ENCODE data around the gene GABBR1.
A peak's percentile ranks its signal among the peaks of the same experiment; 100 is the strongest.

GABBR1 gene

DNA sequence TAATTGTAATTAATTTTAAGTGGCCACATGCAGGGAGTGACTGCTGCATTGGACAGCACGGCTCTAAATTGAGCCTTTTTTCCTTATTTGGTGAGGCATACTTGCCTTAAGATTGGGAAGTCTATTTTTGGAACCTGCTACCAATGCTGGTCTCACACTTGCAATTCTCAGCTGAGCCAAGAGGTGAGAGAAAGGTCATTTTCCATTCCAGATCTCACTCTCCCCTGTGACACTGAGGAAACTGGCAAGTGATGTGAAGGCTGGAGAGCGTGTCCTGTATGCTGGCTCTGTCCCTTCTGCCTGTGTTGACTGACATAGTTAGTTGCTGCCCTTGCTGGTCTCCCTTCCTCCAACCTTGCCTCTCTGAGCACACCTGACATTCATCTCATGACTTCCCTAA is 23.2 kb upstream of the GABBR1 start:
- H3K4me3 ChIP-seq (ENCODE audit: low read depth, low read length), result no peak overlapping the region
- no peak for DNase-seq (ENCODE audit: low read depth)

DNA sequence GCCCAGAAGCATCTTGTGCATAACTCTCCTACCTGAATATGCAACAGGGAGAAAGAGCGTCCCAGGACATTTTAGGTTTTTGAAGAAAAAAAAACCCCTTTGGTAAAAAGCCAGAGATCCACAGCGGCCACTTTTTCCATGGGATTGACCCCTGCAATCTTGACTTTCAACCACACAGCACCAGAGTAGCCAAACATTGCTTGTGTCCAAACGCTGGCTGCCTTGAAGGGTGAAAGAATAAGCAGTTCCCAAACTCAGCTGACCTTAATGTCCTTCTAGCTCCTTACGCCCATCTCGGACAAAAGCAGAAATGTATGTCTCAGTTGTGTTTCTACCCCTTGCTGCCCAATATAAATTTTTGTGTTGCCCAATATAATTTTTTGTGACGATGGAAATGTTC is 22.7 kb upstream of the GABBR1 start:
- no peak overlapping the region for H3K4me3 ChIP-seq (ENCODE audit: low read depth, low read length)
- no peak for DNase-seq (ENCODE audit: low read depth)

DNA sequence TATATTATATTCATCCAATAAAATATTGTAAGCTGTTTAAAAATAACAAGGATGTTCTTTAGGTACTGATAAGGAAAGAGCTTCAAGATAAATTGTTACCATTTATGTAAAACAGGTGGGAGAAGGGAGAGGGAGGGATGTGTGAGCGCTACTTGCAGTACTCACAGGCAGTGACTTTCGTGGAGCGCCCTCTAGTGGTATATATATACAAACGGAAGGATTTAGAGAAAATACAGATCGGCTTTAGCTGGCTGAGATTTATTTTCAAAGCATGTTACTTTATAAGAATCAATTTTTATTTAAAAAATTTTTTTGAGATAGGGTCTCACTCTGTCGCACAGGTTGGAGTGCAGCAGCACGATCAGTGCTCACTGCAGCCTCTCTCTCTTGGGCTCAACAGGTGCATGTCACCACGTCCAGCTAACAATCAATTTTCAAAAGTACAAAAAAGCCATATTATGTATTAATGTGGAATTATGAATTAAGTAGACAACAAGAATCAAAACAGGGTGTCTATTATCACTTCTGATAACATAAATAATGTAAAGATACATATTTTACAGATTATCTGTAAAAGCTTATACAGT is 20.6 kb upstream of the GABBR1 start:
- peak; percentile 41 for DNase-seq (ENCODE audit: low read depth)
- H3K4me3 ChIP-seq (ENCODE audit: low read depth, low read length), result no peak overlapping the region

DNA sequence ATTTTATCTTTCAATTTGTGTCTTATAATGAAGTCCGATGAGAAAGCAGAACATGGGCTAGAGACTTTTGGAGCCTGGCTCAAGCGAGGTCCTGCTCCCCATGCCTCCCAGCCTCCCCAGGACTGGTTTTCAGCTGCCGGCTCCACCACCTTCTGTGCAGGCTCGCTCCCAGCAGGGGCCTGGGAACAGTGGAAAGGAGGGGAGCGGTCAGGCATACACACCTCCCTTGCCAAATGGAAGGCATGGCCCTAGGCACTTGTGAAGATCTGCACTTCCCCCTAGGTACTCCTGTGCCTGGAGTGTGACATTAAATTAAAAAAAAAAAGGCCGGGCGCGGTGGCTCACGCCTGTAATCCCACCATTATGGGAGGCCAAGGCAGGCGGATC is 19.2 kb upstream of the GABBR1 start:
- H3K4me3 ChIP-seq (ENCODE audit: low read depth, low read length), result no peak overlapping the region
- DNase-seq (ENCODE audit: low read depth), result no peak

DNA sequence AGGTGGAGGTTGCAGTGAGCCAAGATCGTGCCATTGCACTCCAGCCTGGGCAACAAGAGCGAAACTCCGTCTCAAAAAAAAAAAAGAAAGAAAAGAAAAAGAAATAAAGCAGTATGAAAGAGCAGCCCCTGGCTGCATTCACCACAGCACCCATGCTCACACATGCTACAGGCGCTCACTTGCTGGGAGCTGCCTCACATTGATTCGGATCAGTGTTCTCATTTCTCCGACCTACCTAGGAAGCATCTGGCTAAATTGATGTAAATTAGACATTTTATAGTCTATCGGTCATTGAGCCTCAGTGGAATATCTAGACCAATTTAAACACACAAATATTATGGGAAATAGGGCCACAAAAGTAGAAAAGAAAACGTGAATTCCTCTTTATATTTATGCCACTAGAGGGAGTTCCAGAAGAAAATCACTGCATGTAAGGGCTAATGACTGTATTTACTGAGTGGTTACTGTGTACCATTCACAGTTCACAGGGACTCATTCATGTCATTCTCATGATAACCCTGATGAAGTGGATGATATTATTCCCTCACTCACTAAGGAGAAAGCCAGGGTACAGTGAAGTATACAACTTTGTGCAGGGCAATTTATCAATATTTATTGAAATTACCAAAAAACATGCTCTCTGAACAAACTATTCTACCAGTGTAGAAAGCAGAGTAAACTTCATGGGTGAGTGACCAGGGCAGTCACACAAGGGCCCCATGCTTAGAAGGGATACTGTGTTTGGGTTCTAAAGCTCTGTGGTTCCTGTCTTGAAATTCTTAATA is 18.6 kb upstream of the GABBR1 start:
- no peak for DNase-seq (ENCODE audit: low read depth)
- H3K4me3 ChIP-seq (ENCODE audit: low read depth, low read length), result no peak overlapping the region

DNA sequence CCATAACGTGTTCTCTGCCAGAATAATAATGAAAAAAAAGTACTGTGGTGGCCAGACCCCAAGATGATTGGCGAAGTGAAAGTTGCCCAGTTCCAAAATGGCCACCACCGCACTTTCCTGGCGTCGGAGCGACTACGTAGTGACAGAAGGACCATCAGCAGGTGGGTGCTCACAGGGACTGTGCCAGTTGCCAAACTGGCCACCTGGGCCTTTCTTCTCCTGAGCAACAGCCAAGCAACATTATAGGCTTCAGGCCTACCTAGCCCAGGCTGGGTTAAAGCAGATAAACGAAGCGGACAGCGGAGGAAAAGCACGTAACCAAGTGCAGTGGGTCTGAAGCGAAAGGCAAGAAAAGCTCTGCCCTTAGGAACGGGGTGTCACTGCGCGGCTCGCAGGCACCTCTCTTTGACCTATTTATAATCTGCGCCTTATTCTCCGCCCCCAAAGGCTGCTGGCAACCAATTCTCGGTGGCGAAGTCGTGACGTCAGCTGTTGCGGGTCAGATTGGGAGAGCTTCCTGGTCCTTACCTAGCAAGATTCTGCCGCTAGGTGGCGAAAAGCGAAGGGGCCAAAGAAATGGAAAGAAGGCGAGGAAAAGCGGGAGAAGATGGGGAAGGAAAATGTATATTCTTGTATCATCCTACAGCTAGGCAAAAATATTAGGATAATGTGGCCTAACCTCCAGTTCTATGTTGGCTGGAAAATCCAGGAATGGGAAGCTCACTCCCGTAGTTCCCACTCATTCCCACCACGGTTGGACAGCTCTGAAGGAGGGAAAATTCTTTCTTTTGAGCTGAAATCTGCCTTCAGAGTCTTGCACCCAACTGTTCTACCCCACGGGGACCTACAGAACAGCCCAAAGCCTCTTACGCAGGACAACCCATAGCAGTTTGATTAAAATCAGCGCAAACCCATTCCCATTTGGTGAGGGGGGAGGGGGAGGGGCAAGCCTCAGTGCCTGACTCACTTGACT is 17.0 kb upstream of the GABBR1 start:
- peak; percentile 76 for DNase-seq (ENCODE audit: low read depth)
- H3K4me3 ChIP-seq (ENCODE audit: low read depth, low read length), result peak overlapping the region; percentile 50

DNA sequence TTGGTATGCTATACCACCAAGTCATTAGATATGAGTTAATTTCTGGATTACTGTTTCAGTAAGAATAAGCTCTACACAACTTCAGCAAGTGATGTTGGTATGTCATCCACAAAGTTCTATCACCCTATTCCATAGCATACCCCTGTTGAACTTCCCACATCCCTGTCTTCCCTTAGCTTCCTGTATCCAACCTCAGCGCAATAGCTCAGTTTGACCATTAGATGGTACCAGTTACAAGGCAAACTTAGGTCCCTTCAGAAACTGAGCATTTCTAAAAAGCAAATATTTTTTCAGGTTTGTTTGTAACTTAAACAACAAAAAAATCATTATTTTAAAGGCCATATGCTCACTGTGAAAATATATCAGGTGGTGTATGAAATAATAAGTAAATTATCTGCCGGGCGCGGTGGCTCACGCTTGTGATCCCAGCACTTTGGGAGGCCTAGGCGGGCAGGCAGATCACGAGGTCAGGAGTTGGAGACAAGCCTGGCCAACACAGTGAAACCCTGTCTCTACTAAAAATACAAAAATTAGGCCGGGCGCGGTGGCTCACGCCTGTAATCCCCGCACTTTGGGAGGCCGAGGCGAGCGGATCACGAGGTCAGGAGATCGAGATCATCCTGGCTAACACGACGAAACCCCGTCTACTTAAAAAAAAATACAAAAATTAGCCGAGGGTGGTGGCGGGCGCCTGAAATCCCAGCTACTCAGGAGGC is 15.1 kb upstream of the GABBR1 start:
- peak; percentile 3 for DNase-seq (ENCODE audit: low read depth)
- H3K4me3 ChIP-seq (ENCODE audit: low read depth, low read length), result no peak overlapping the region

DNA sequence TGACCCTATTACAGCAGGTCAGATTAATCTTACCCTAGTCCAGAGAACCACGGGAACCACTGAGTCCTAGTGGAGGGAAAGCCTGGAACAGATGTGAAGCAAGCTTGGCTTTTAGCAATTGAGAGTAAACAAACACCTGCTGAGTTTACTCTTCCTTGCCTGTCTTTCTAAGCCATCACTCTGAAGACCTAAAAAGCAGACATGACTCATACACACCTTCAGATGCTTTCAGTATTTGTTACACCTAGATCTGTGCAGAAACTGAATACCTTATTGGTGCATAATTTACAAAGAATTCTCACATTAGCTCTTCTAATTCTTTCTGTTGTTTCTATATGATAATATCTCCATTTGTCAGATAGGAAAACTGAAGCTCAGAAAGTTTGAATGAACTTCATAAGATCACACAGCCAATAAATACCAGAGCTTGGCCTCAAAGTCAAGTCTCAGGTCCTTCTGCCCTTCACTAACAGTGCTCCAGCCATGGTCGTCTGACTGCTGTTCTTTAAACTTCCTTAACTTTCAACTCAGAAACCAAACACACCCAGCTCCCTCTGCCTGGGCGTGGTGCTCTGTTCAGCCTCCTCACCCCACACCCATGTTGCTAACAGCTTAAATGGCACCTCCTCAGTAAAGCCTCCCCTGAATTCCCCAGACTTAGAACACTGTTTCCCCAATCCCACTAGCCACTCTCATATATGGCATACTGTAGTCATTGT is 8.6 kb upstream of the GABBR1 start:
- no peak for DNase-seq (ENCODE audit: low read depth)
- no peak overlapping the region for H3K4me3 ChIP-seq (ENCODE audit: low read depth, low read length)

DNA sequence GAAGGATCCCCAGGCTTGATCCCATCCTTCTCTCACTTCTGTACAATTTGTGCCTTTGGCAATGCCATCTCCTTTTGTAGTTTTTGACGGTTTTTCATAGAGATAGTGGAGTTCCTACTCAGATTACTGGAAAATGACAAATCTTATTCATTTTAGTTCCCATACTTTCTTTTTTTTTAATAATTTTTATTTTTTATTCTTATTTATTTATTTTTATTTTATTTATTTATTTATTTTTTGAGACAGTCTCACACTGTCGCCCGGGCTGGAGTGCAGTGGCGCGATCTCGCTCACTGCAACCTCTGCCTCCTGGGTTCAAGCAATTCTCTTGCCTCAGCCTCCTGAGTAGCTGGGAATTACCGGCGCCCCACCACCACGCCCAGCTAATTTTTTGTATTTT is 4.3 kb upstream of the GABBR1 start:
- DNase-seq (ENCODE audit: low read depth), result no peak
- no peak overlapping the region for H3K4me3 ChIP-seq (ENCODE audit: low read depth, low read length)

DNA sequence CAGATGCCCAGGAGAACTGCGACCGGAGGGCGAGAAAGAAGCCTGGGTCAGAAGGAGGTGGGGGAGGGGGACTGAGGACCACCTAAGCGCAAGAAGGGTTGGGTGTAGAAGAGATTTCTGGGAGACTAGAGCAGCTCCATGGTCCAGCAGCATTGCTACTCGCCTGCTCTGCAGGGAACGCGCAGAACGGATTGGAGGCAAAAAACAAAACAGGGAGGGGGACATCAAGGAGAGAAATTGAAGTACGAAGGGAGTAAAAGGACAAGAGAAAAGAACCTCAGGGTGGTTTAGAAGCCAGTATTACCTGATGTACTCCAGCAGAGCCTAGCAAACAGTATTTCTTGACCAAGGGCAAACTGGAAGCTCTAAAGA is 537 bp upstream of the GABBR1 start:
- peak overlapping the region; percentile 69 for H3K4me3 ChIP-seq (ENCODE audit: low read depth, low read length)
- DNase-seq (ENCODE audit: low read depth), result no peak

DNA sequence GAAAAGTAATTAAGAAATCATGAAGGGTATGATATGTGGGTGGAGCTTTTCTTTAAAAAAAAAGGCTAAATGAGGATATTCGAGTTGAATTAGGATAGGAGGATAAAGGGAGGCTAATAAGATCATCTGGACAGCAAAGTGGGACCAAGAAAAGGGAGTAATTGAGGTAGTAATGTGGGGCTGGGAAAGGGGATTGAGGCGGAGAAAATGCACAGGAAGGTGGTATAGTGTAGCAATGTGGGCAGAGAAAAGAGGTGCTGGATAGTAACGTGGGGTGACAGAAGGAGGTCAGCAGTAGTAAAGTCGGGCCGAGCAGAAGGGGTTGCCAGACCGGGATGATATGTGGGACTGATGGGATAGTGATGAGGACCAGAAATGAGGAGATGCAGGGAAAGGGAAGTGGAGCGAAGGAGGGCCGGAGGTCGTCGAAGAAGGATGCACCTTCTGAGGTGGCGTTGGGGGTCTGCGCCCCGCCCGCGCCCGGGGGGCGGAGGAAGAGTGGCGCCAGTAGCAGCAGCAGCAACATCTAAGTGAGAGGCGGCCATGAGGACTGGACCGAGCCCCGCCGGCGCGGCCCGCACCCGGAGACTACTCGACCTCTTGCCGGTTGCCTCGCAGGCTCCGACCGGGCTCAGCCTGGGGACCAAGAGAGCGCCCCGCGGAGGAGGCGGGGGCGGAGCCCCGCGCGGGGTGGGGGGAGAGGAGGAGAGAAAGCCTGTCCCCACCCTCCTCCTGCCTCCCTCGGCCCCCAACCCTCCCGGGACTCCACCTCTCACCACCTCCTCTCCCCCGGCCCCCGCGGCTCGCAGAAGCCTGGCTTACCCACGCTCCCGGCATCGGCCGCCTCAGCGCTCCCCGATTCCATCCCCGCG is 887 bp downstream of the GABBR1 start:
- peak; percentile 16 for DNase-seq (ENCODE audit: low read depth)
- peak overlapping the region; percentile 69 for H3K4me3 ChIP-seq (ENCODE audit: low read depth, low read length)

DNA sequence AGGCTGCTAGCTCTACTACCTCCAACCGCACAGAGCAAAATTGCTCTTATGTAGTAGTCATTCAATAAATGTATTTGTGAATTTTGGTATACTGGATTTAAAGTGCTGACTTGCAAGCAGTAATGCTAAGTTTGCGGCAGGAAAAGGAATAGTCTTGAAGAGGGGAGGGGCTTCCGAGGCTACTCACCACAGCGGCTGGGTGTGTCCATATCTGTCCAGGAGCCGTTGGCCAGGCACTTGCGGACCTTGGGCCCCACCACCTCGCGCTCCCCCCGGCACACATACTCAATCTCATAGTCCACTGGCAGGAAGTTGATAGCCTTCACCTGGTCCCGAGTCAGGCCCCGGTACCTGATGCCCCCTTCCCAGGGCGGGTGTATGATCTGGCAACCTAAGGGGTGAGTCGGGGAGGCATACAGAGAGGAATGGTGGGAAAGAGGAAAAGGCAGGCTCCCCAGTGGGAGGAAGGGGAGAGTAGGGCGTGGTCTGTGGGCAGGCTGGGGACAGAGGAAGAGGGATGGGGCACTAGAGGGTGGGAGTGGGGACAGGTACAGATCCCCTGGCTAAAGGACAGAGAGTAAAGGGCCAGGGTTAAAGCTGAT is 1.7 kb downstream of the GABBR1 start:
- H3K4me3 ChIP-seq (ENCODE audit: low read depth, low read length), result peak overlapping the region; percentile 69
- no peak for DNase-seq (ENCODE audit: low read depth)

DNA sequence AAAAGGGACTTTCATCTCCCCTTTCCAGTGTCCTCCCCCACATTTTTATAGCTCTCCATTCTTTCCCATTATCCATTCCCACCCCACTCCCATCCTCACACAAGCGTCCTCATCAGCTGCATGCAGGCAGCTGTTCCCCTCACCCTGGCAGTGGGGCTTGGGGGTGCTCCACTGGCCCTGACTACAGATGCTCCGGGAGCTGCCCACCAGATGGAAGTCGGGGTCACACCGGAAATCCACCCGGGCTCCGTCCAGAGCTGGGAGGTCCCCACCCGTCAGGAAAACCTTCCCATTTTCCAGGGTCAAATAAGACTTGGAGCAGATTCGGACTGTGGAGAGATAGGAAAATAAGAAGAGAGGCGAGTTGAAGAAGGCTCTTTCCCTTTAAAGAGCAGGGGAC is 2.7 kb downstream of the GABBR1 start:
- DNase-seq (ENCODE audit: low read depth), result no peak
- no peak overlapping the region for H3K4me3 ChIP-seq (ENCODE audit: low read depth, low read length)

DNA sequence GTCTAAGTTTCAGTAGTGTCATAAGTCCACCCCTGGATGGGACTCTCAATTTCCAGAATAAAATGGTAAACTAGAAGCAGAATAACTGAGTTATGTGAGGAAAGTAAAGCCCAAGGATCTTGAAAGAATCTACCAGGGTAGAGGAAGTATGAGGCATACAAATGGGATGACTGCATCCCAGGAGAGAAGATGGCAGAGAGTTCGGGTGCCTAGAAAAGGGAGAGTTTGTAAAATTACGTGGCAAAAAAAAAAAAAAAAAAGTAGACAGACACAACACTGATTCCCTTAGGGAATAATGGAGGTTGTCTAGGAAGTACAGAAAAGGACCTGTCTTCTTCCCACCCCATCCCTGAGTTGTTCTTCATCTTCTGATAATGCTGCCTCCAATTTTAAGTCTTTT is 3.4 kb downstream of the GABBR1 start:
- no peak overlapping the region for H3K4me3 ChIP-seq (ENCODE audit: low read depth, low read length)
- DNase-seq (ENCODE audit: low read depth), result no peak

DNA sequence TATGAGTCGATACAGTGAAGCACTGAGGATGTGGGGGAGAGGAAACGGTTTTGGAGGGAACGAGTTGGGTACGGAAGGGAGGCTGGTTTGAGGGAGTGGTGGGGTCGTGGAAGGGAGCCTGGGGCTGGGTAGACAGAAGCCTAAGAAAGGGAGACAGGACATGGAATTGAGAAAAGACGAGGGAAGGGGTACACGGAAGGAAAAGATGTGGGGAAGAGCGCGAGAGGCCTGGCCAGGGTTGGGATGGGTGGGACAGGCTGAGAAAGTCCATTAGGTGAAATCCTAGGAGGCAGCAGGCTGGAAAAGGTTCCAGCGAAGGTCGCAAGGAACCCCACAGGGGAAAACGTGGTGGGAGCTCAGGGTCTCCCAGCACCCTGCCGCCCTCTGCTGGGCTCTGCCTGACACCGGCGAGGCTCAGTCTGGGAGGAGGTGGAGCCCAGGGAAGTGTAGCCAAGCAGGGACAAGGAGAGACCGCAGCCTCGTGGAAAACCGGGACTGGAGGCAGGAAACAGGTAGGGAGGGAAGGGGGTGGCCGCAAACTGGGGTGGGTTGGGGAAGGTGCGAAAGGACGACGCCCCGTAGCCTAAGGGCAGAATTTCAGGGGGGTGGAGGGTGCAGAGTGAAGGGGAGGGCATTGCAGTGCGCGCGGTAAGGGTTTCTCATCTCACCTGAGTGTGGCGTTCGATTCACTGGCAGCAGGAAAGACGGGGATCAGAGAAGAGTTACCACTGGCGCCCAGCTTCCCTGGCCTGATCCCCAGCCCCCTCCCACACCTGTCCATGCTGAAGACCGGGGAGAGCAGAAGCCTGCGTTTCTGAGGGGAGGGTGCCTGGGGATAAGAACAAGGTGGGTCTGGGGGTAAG is 4.3 kb downstream of the GABBR1 start:
- peak; percentile 25 for DNase-seq (ENCODE audit: low read depth)
- H3K4me3 ChIP-seq (ENCODE audit: low read depth, low read length), result peak overlapping the region; percentile 70

DNA sequence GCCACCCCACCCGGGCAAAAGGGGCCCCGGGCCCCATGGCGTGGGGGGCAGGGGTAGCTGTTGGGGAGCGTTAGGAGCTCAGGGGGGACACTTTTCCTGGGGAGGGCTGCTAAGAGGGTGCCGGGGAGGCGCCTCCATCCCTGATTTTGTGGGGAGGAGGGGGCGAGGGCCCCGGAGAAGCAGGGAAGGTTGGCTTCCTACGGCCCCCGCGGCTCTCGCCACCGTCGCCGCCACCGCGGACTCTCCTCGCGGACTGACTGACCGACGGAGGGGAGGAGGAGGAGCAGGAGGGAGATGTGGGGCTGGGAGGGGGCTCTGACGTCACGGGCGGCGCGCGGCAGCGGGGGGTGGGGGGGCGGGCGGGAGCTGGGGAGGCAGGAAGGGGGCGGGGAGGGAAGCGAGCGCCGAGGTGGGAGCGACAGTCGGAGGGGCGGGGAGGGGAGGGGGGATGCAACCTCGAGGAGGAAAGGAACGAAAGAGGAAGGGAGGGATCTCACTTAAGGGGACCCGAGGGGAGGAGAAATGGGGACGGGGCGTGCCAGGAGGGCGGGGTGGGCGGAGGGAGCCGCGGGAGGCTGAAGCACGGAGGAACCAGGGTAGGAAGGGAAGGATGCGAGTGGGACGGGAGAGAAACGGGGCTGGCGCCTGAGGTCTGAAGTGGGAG is 5.1 kb downstream of the GABBR1 start:
- peak overlapping the region; percentile 70 for H3K4me3 ChIP-seq (ENCODE audit: low read depth, low read length)

More for the DNA sequence above, 5.1 kb downstream of the GABBR1 start:
- peak; percentile 81 for DNase-seq (ENCODE audit: low read depth)
